T-helper 1 cell treated with Interleukin-12 subunit alpha and Interleukin-12 subunit beta and Interleukin-4 antibody, amounts not matched to agents 30 ng/mL and 1 ng/mL, for 36 hours (primary cell): ENCODE measurements around the gene NDC80. TPM values are rescaled to one million over a fixed set of nuclear protein-coding genes. Genes with fewer than 3 reads are reported as not detected.

Experiments
- intact Hi-C: fragments of 100-400 bp; cut with micrococcal nuclease; formaldehyde crosslinking; loops from one replicate; pipeline ENCODE4 v1.15.1; 2024
- total RNA-seq: library from RNA; stranded (reverse); gene quantifications from 2 replicates; pipeline ENCODE4 v1.2.3, GENCODE V29; 2022

NDC80 gene
- total RNA-seq, 1 donor from 2014 or later: 51.3 TPM

GRCh38 chr18:2662990-2663389, 91.6 kb downstream of the NDC80 start:
- intact Hi-C loops: no loop called here

Other genes starting within 250 kb of the NDC80 start
- gene METTL4, start 52 bp upstream of the NDC80 start, total RNA-seq: 21.2 and 23.8 TPM in 2 replicates
- 146 and 163 TPM in 2 replicates for gene SMCHD1, start 84.2 kb downstream of the NDC80 start, total RNA-seq